KMS-11 (cell line): ENCODE data around the gene SUOX.

Source experiments
- H2AFZ ChIP-seq: fragments of 200-600 bp; sonication (generic); 2 replicates; pipeline ENCODE4 v1.6.1; 2016; ENCODE audit warnings: antibody characterized with exemption, mixed run types, low read depth
- H3K27ac ChIP-seq: fragments of 200-600 bp; sonication (generic); 2 replicates; pipeline ENCODE4 v1.6.1; 2016; ENCODE audit warnings: mild to moderate bottlenecking, mixed run types
- H3K27me3 ChIP-seq: fragments of 200-600 bp; sonication (generic); 2 replicates; pipeline ENCODE4 v1.6.1; 2017; ENCODE audit warnings: mild to moderate bottlenecking, low read depth, mixed run types, moderate library complexity; ENCODE audit not compliant: insufficient read depth
- H3K36me3 ChIP-seq: fragments of 200-600 bp; sonication (generic); 2 replicates; pipeline ENCODE4 v1.6.1; 2017; ENCODE audit warnings: mild to moderate bottlenecking, mixed run types; ENCODE audit not compliant: insufficient read depth
- H3K4me1 ChIP-seq: fragments of 200-600 bp; sonication (generic); 2 replicates; pipeline ENCODE4 v1.6.1; 2016; ENCODE audit warnings: mild to moderate bottlenecking, low read depth, mixed run types; ENCODE audit not compliant: poor library complexity, severe bottlenecking
- H3K4me2 ChIP-seq: fragments of 200-600 bp; sonication (generic); 2 replicates; pipeline ENCODE4 v1.7.0; 2016; ENCODE audit warnings: mild to moderate bottlenecking, mixed run types
- H3K4me3 ChIP-seq: fragments of 200-600 bp; sonication (generic); IDR thresholded peaks from 2 replicates; pipeline ENCODE4 v1.6.1; 2017; ENCODE audit warnings: low read depth, low read length, mixed read lengths; ENCODE audit not compliant: insufficient read depth
- H3K79me2 ChIP-seq: fragments of 200-600 bp; sonication (generic); 2 replicates; pipeline ENCODE4 v1.6.1; 2016; ENCODE audit warnings: low read depth, mixed run types; ENCODE audit not compliant: insufficient read depth
- H3K9ac ChIP-seq: fragments of 200-600 bp; sonication (generic); 2 replicates; pipeline ENCODE4 v1.6.1; 2016; ENCODE audit warnings: mild to moderate bottlenecking, mixed run types
- H4K20me1 ChIP-seq: fragments of 200-600 bp; sonication (generic); 2 replicates; pipeline ENCODE4 v1.6.1; 2016; ENCODE audit warnings: mild to moderate bottlenecking, mixed run types; ENCODE audit not compliant: insufficient read depth
- TF ChIP-seq, protein P1 (sequence below): fragments of 200-600 bp; sonication (generic); conservative IDR thresholded peaks from 2 replicates; pipeline ENCODE4 v1.6.1; 2017; ENCODE audit warnings: low read depth, mild to moderate bottlenecking, antibody characterized with exemption, low read length, moderate library complexity, mixed read lengths

Gene SUOX

DNA sequence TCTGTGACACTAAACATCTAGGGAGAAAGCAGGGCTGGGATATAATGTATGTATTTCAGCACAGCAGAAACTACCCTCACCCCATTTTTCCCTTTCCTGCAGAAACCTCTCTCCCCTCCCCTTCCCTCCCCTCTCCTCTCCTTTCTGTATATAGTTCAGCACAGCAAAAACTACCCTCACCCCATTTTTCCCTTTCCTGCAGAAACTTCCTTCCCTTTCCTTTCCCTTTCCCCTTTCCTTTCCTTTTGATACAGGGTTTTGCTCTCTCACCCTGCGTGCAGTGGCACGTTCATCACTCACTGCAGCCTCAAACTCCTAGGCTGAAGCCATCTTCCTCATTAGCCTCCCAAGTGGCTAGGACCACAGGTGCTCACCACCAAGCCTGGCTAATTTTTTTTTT is 33.3 kb upstream of the SUOX start:
- H3K4me3 ChIP-seq: no peak overlapping the region
- TF ChIP-seq, protein P1, sequence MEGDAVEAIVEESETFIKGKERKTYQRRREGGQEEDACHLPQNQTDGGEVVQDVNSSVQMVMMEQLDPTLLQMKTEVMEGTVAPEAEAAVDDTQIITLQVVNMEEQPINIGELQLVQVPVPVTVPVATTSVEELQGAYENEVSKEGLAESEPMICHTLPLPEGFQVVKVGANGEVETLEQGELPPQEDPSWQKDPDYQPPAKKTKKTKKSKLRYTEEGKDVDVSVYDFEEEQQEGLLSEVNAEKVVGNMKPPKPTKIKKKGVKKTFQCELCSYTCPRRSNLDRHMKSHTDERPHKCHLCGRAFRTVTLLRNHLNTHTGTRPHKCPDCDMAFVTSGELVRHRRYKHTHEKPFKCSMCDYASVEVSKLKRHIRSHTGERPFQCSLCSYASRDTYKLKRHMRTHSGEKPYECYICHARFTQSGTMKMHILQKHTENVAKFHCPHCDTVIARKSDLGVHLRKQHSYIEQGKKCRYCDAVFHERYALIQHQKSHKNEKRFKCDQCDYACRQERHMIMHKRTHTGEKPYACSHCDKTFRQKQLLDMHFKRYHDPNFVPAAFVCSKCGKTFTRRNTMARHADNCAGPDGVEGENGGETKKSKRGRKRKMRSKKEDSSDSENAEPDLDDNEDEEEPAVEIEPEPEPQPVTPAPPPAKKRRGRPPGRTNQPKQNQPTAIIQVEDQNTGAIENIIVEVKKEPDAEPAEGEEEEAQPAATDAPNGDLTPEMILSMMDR: no peak

DNA sequence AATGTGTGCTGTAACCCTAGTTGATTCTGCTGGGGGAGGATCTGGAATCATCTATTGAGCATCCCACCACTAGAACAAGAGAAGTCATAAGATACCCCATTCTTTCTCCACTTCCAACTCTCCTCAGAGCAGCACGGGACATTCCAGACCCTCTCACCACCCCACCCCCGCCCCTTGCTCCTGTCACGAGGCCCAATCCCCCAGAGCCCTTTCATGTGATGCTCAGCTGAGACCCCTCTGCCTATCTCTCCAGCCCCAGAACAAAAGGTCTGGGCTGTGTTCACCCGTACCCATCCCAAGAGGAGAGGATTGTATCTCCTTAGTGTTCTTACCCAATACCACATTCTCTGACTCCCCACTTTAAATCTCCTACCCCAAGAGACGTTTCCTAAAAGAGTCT is 31.8 kb upstream of the SUOX start:
- Histone ChIP-seq H3K79me2 (peaks cover 17% of the 10 kb centered on the region), H4K20me1 (no peaks in the 10 kb centered on the region), H3K9ac (no peak overlapping the region), H3K4me3 (no peak overlapping the region), H3K4me2 (no peak overlapping the region; the same call in 1 of the 2 replicates), H3K4me1 (peaks cover 20% of the 10 kb centered on the region), H3K27me3 (no peaks in the 10 kb centered on the region), H3K27ac (no peak overlapping the region), H2AFZ (0 out of 2 replicates have a peak overlapping the region, but pooled peaks have one; percentile 97), H3K36me3 (no peaks in the 10 kb centered on the region)
- TF ChIP-seq, protein P1: no peak

More for the DNA sequence above, 33.3 kb upstream of the SUOX start:
- no peaks in the 10 kb centered on the region for H4K20me1 ChIP-seq
- no peak overlapping the region for H3K27ac ChIP-seq
- no peaks in the 10 kb centered on the region for H3K36me3 ChIP-seq
- H3K27me3 ChIP-seq: no peaks in the 10 kb centered on the region
- H3K9ac ChIP-seq: no peak overlapping the region
- peaks cover 17% of the 10 kb centered on the region for H3K79me2 ChIP-seq
- no peak overlapping the region for H2AFZ ChIP-seq
- H3K4me1 ChIP-seq: peaks cover 20% of the 10 kb centered on the region
- H3K4me2 ChIP-seq: no peak overlapping the region

DNA sequence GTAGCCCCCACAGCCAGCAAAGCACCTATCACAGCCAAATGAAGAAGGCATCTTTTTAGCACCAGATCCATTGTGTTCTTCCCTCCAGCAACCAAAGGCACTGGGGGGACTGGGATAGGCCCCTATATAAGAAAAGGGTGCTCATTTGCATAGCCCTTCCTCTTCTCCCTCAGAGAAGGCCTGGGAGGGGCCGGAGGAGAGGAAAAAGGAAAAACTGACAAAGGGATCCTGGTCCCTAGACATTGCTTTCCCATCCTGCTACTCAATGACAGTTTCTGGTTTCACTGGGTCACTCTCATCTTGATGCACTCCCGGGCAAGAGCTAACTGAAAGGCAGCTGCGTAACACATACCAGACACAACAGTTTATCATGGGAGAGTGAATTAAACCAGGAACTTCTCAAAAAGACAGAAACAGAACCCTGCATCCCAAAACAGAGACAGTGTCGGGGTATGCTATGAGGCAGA is 31.1 kb upstream of the SUOX start, which contains the start of gene PMEL:
TSS of gene PMEL (minus strand) at position 102 of the 467 bp plus-strand sequence. CDS start at position 71, 31 bp downstream.
- Histone ChIP-seq H2AFZ (peak within 1 kb of the TSS; percentile 97), H3K79me2 (peaks cover 17% of the 10 kb centered on the region), H3K9ac (peak within 1 kb of the TSS; percentile 70), H3K36me3 (no peaks in the 10 kb centered on the region), H3K27ac (peak within 1 kb of the TSS; percentile 24; the same call in 1 of the 2 replicates), H3K4me1 (peaks cover 20% of the 10 kb centered on the region), H3K27me3 (no peaks in the 10 kb centered on the region), H3K4me3 (peak within 1 kb of the TSS; percentile 67), H3K4me2 (peak within 1 kb of the TSS; percentile 82), H4K20me1 (no peaks in the 10 kb centered on the region)
- TF ChIP-seq, protein P1: no peak

DNA sequence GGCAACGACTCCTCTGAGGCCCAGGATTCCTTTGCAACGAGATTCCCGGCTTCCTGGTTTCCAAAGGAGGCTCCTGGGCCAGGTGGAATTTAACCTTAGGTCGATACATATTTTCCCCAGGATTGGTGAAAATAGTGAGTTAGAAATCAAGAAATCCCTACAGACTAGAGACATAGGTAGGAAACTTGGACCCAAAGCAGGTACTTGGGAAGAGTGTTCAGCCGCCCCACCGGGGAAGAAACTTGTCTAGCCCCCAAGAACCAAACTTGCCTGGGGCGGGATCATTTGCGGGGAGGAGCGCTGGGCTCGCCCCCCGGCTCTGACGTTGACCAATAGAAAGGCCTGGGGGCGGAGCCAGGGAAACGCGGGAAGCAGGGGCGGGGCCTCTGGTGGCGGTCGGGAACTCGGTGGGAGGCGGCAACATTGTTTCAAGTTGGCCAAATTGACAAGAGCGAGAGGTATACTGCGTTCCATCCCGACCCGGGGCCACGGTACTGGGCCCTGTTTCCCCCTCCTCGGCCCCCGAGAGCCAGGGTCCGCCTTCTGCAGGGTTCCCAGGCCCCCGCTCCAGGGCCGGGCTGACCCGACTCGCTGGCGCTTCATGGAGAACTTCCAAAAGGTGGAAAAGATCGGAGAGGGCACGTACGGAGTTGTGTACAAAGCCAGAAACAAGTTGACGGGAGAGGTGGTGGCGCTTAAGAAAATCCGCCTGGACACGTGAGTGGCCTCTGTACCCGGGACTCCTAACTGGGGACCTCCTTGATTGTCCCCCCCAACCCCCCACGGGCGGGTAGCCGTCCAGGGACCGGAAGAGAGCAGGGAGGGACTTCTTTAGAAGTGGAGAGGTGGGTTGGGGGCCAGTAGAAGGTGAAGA is 30.4 kb upstream of the SUOX start, which contains the start of gene CDK2:
TSS of gene CDK2 (plus strand) at position 423 of the 874 bp plus-strand sequence. CDS start at position 602, 179 bp downstream.
- TF ChIP-seq, protein P1: 0 out of 2 replicates have a peak, but pooled peaks have one; percentile 11
- no peaks in the 10 kb centered on the region for H3K27me3 ChIP-seq
- peak within 1 kb of the TSS; percentile 82 for H3K4me2 ChIP-seq
- H3K4me3 ChIP-seq: peak within 1 kb of the TSS; percentile 67
- no peaks in the 10 kb centered on the region for H4K20me1 ChIP-seq
- peak within 1 kb of the TSS; percentile 70 for H3K9ac ChIP-seq
- H3K79me2 ChIP-seq: peaks cover 17% of the 10 kb centered on the region
- H2AFZ ChIP-seq: peak within 1 kb of the TSS; percentile 97
- peaks cover 20% of the 10 kb centered on the region for H3K4me1 ChIP-seq
- H3K36me3 ChIP-seq: no peaks in the 10 kb centered on the region
- peak within 1 kb of the TSS; percentile 24; the same call in 1 of the 2 replicates for H3K27ac ChIP-seq
